22Rv1 (cell line): Measurements from ENCODE around the gene SIX5.

Experiments used
- ZFX ChIP-seq: fragments of 450-650 bp; IDR thresholded peaks from 2 replicates; pipeline ENCODE4 v1.6.1; 2017; ENCODE audit warnings: antibody characterized with exemption, borderline replicate concordance
- TF ChIP-seq, protein P1 (sequence below): fragments of 450-650 bp; IDR thresholded peaks from 2 replicates; pipeline ENCODE4 v1.5.1; 2017; ENCODE audit warnings: mild to moderate bottlenecking

DNA sequence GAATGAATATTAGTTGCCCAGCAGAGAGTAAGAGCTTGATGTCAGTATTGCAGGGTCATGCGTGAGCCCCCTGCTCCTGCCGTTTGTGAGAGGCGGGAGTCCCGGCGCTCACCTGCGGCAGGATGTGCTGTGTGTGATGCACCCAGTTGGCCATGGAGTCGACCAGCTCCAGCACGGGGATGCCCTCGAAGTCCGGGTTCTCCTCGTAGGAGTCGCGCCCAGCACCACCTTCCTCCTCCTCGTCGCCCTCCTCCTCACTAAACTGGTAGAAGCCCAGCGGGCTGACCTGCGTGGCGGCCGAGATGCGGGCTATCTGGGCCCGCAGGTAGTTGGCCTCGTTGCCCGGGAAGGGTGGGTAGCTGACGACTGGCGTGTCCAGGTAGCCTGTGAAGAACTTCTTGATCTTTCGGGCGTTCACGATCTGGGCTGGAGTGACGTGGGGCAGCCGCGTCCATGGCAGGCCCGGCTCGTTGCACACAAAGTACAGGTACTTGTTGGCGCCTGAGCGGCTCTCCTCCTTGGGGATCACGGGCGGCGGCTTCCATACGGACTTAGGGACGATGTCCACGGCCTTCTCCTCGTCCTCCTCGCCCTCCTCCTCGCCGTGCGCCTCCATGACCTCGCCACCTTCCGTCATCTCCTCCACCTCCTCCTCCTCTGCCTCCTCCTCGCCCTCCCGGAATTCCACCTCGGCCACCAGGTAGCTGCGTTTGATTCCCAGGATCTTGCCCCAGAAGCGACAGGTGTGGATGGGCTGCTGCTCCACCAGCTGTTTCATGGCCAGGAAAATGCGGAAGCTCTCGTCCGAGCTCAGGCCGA is 35.3 kb upstream of the SIX5 start:
- TF ChIP-seq ZFX = no peak
- TF ChIP-seq, protein P1, sequence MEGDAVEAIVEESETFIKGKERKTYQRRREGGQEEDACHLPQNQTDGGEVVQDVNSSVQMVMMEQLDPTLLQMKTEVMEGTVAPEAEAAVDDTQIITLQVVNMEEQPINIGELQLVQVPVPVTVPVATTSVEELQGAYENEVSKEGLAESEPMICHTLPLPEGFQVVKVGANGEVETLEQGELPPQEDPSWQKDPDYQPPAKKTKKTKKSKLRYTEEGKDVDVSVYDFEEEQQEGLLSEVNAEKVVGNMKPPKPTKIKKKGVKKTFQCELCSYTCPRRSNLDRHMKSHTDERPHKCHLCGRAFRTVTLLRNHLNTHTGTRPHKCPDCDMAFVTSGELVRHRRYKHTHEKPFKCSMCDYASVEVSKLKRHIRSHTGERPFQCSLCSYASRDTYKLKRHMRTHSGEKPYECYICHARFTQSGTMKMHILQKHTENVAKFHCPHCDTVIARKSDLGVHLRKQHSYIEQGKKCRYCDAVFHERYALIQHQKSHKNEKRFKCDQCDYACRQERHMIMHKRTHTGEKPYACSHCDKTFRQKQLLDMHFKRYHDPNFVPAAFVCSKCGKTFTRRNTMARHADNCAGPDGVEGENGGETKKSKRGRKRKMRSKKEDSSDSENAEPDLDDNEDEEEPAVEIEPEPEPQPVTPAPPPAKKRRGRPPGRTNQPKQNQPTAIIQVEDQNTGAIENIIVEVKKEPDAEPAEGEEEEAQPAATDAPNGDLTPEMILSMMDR = no peak
